Neural cell (in vitro differentiated cells): ENCODE measurements around the gene TMC7. TPM values are rescaled to one million over a fixed set of nuclear protein-coding genes. Genes with fewer than 3 reads are reported as not detected.

ENCODE experiments used
- H2AFZ ChIP-seq: fragments of 200-600, 300-800 bp; sonication (generic), shearing (Covaris generic); 2 replicates; pipeline ENCODE4 v1.6.0; 2014; ENCODE audit warnings: low read depth, mild to moderate bottlenecking, antibody characterized with exemption, low read length, moderate library complexity
- H3F3A ChIP-seq: fragments of 200-600 bp; shearing (Covaris generic); 2 replicates; pipeline ENCODE4 v1.6.1; 2016; ENCODE audit warnings: mild to moderate bottlenecking, moderate library complexity, mixed read lengths, antibody characterized with exemption, low read length; ENCODE audit not compliant: insufficient read depth, poor library complexity, severe bottlenecking
- H3K27ac ChIP-seq: fragments of 200-600, 300-800 bp; sonication (generic), shearing (Covaris generic); 2 replicates; pipeline ENCODE4 v1.5.1; 2014; ENCODE audit warnings: mild to moderate bottlenecking, low read length, moderate library complexity
- H3K27me3 ChIP-seq: fragments of 300-800, 200-600 bp; sonication (generic), shearing (Covaris generic); 2 replicates; pipeline ENCODE4 v1.6.0; 2014; ENCODE audit warnings: mild to moderate bottlenecking, low read depth, low read length, moderate library complexity; ENCODE audit not compliant: insufficient read depth
- H3K36me3 ChIP-seq: fragments of 300-800, 200-600 bp; sonication (generic), shearing (Covaris generic); 2 replicates; pipeline ENCODE4 v1.5.1; 2014; ENCODE audit warnings: mild to moderate bottlenecking, antibody characterized with exemption, low read length, moderate library complexity; ENCODE audit not compliant: insufficient read depth
- H3K4me2 ChIP-seq: fragments of 300-800, 200-600 bp; sonication (generic), shearing (Covaris generic); 2 replicates; pipeline ENCODE4 v1.6.0; 2014; ENCODE audit warnings: mild to moderate bottlenecking, low read length
- H3K4me3 ChIP-seq: fragments of 300-800, 200-600 bp; sonication (generic), shearing (Covaris generic); 2 replicates; pipeline ENCODE4 v1.5.1; 2014; ENCODE audit warnings: mild to moderate bottlenecking, low read length, moderate library complexity
- H3K79me2 ChIP-seq: fragments of 200-600 bp; shearing (Covaris generic); replicated peaks from 2 replicates; pipeline ENCODE4 v1.6.0; 2014; ENCODE audit warnings: mild to moderate bottlenecking, low read length, moderate library complexity; ENCODE audit not compliant: insufficient read depth
- H3K9ac ChIP-seq: fragments of 300-800, 200-600 bp; sonication (generic), shearing (Covaris generic); 2 replicates; pipeline ENCODE4 v1.6.1; 2016; ENCODE audit warnings: mild to moderate bottlenecking, low read length, mixed read lengths
- H3K9me2 ChIP-seq: fragments of 200-600 bp; shearing (Covaris generic); 2 replicates; pipeline ENCODE4 v1.6.1; 2016; ENCODE audit warnings: mild to moderate bottlenecking, low read length, mixed read lengths; ENCODE audit not compliant: insufficient read depth
- H3K9me3 ChIP-seq: fragments of 200-600, 300-800 bp; sonication (generic), shearing (Covaris generic); 2 replicates; pipeline ENCODE4 v1.6.1; 2016; ENCODE audit warnings: mild to moderate bottlenecking, mixed run types, low read length, moderate library complexity, mixed read lengths
- H4K20me1 ChIP-seq: fragments of 200-600 bp; shearing (Covaris generic); 2 replicates; pipeline ENCODE4 v1.6.1; 2016; ENCODE audit warnings: mild to moderate bottlenecking, mixed run types; ENCODE audit not compliant: insufficient read depth
- CTCF ChIP-seq: fragments of 450-650 bp; IDR thresholded peaks from 2 replicates; pipeline ENCODE4 v1.5.1; 2014; ENCODE audit warnings: antibody characterized with exemption, mild to moderate bottlenecking, moderate library complexity; ENCODE audit not compliant: poor library complexity, severe bottlenecking
- EP300 ChIP-seq: fragments of 450-650 bp; conservative IDR thresholded peaks from 2 replicates; pipeline ENCODE4 v1.6.1; 2014; ENCODE audit warnings: antibody characterized with exemption, mild to moderate bottlenecking, moderate library complexity; ENCODE audit not compliant: poor library complexity, severe bottlenecking
- EZH2 ChIP-seq: fragments of 200-600, 300-800 bp; shearing (Covaris generic), sonication (generic); IDR thresholded peaks from 2 replicates; pipeline ENCODE4 v1.6.1; 2014; ENCODE audit warnings: antibody characterized with exemption, low read length, borderline replicate concordance, mild to moderate bottlenecking; ENCODE audit not compliant: insufficient read depth, poor library complexity, severe bottlenecking
- MXI1 ChIP-seq: fragments of 450-650 bp; conservative IDR thresholded peaks from 2 replicates; pipeline ENCODE4 v1.6.1; 2014; ENCODE audit warnings: antibody characterized with exemption, mild to moderate bottlenecking; ENCODE audit not compliant: poor library complexity, severe bottlenecking
- POLR2AphosphoS5 ChIP-seq: IDR thresholded peaks from 2 replicates; pipeline ENCODE4 v1.6.1; 2012
- RAD21 ChIP-seq: fragments of 450-650 bp; conservative IDR thresholded peaks from 2 replicates; pipeline ENCODE4 v1.6.1; 2014; ENCODE audit warnings: antibody characterized with exemption, mild to moderate bottlenecking, moderate library complexity
- REST ChIP-seq: IDR thresholded peaks from 2 replicates; pipeline ENCODE4 v1.6.1; 2012; ENCODE audit warnings: borderline replicate concordance
- SMC3 ChIP-seq: fragments of 450-650 bp; conservative IDR thresholded peaks from 2 replicates; pipeline ENCODE4 v1.6.1; 2014; ENCODE audit warnings: antibody characterized with exemption, mild to moderate bottlenecking, moderate library complexity; ENCODE audit not compliant: poor library complexity
- TAF1 ChIP-seq: IDR thresholded peaks from 2 replicates; pipeline ENCODE4 v1.6.1; 2012; ENCODE audit warnings: low read depth
- polyA plus RNA-seq: library from polyadenylated mRNA; depleted of rRNA; stranded (reverse); fragments of >200 nt; gene quantifications from 2 replicates; pipeline ENCODE4 v1.2.3, GENCODE V29; 2014

The TMC7 gene
- polyA plus RNA-seq, 1 donor from 2014 or later = 3.5 TPM

DNA sequence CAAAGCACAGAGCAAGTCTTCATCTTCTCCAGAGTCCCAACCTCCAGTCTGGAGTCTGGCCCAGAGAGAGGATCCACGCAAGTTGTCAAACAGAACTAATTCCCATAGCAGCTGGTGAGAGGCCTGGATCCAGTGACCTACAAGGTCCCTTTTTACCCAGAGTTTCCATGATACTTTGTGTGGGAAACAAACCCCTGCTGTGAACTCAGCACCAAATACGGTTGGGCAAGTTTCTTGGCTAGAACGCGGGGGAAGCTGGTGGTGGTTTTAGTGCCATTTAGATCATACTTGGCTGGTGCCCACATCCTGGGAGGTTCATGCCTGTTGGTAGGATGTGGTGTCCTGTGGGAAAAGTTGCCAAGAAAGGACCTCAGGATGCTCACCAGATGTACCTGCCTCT lies 18.1 kb downstream of the TMC7 start:
- Histone ChIP-seq H2AFZ (no peak overlapping the region), H3K9me3 (no peaks in the 10 kb centered on the region), H3K79me2 (no peaks in the 10 kb centered on the region), H4K20me1 (no peaks in the 10 kb centered on the region), H3K27ac (no peak overlapping the region), H3K9me2 (no peaks in the 10 kb centered on the region), H3K4me3 (no peak overlapping the region), H3K4me2 (no peak overlapping the region), H3F3A (no peaks in the 10 kb centered on the region), H3K9ac (no peak overlapping the region), H3K36me3 (no peaks in the 10 kb centered on the region), H3K27me3 (no peaks in the 10 kb centered on the region)
- TF ChIP-seq MXI1 = no peak
- no peak for TF ChIP-seq CTCF
- TF ChIP-seq REST = no peak
- TF ChIP-seq EP300 = no peak
- no peak for TF ChIP-seq RAD21
- no peak for TF ChIP-seq EZH2
- TF ChIP-seq POLR2AphosphoS5 = no peak
- no peak for TF ChIP-seq TAF1
- TF ChIP-seq SMC3 = no peak

DNA sequence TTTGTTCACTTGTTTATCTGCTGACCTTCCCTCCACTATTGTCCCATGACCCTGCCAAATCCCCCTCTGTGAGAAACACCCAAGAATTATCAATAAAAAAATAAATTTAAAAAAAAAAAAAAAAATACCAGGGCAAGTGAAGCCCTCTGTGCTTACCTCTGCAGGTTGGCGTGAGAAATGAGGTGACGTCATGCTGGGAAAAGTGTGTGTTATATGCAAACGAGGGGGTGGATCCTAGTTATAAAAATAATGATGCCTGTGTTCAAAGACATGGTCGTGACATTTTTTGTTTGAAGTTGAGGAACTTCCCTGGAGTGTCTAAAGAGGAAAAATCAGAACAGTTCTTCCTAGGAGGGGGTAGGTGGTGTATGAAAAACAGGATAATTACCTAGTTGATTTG lies 20.2 kb downstream of the TMC7 start:
- Histone ChIP-seq H3K4me3 (no peak overlapping the region), H4K20me1 (no peaks in the 10 kb centered on the region), H3K9ac (no peak overlapping the region), H3K27me3 (no peaks in the 10 kb centered on the region), H3F3A (no peaks in the 10 kb centered on the region), H3K9me2 (no peaks in the 10 kb centered on the region), H3K79me2 (no peaks in the 10 kb centered on the region), H2AFZ (no peak overlapping the region), H3K27ac (no peak overlapping the region), H3K9me3 (no peaks in the 10 kb centered on the region), H3K4me2 (no peak overlapping the region), H3K36me3 (no peaks in the 10 kb centered on the region)
- no peak for TF ChIP-seq REST
- no peak for TF ChIP-seq POLR2AphosphoS5
- TF ChIP-seq CTCF = no peak
- TF ChIP-seq RAD21 = no peak
- no peak for TF ChIP-seq EZH2
- no peak for TF ChIP-seq TAF1
- TF ChIP-seq EP300 = no peak
- TF ChIP-seq MXI1 = no peak
- TF ChIP-seq SMC3 = no peak
